Adrenal gland (tissue), 12 donors: Measurements from ENCODE around the gene DCDC2B. TPM values are rescaled to one million over a fixed set of nuclear protein-coding genes. Genes with fewer than 3 reads are reported as not detected.

Experiments used
- DNase-seq, 7 donors: peaks; one replicate each; pipeline ENCODE4 v3.0.0-alpha.2; 2019 to 2020
- H3K27ac ChIP-seq, 5 donors: fragments of 200-600 bp; sonication (generic) in 4 of 5; 1 replicate in 3 of 5; 2 replicates in 2 of 5; pipeline versions ENCODE4 v1.5.1 to v1.8.0; 2016 to 2020; ENCODE audit warnings: mild to moderate bottlenecking in 1 of 5
- H3K27me3 ChIP-seq: fragments of 200-600 bp; 2 replicates; pipeline ENCODE4 v1.8.0; 2021
- H3K36me3 ChIP-seq, 2 donors: fragments of 200-600 bp; replicated peaks in 1 of 2; 1 replicate in 1 of 2; 2 replicates in 1 of 2; pipeline versions ENCODE4 v1.5.1 to v1.8.0; 2018 to 2022
- H3K4me1 ChIP-seq, 2 donors: fragments of 200-600 bp; replicated peaks in 1 of 2; 1 replicate in 1 of 2; 2 replicates in 1 of 2; pipeline versions ENCODE4 v1.5.1 to v1.8.0; 2018 to 2021
- H3K4me3 ChIP-seq, 4 donors: fragments of 200-600 bp; sonication (generic) in 3 of 4; one replicate each; pipeline ENCODE4 v1.5.1; 2016 to 2018
- H3K9me3 ChIP-seq, 3 donors: fragments of 200-600 bp; sonication (generic) in 1 of 3; replicated peaks in 1 of 3; 1 replicate in 2 of 3; 2 replicates in 1 of 3; pipeline versions ENCODE4 v1.5.1 to v1.8.0; 2016 to 2021
- CTCF ChIP-seq, 6 experiments: fragments of 450-650 bp in 4 of 6; fragments of 200-600 bp in 2 of 6; sonication (generic) in 1 of 6; IDR thresholded peaks; 1 replicate in 5 of 6; 2 replicates in 1 of 6; pipeline versions ENCODE4 v1.5.1 to v1.8.0; 2016 to 2021; ENCODE audit warnings: antibody characterized with exemption in 6 of 6, mild to moderate bottlenecking in 2 of 6, moderate library complexity in 1 of 6
- POLR2A ChIP-seq, 2 donors: fragments of 450-650 bp; IDR thresholded peaks; one replicate each; pipeline ENCODE4 v1.6.1; 2017; ENCODE audit warnings: antibody characterized with exemption in 2 of 2, mild to moderate bottlenecking in 2 of 2, moderate library complexity in 1 of 2
- whole genome bisulfite sequencing, 4 donors: extraction: QIAGEN DNeasy Blood & Tissue Kit in 2 of 4; methylation state at CpG; one replicate each; pipeline versions ENCODE4 v1.1.5 to v1.1.7; 2013 to 2017; 5-methylcytosine and 5-hydroxymethylcytosine counted together
- intact Hi-C, 2 donors: fragments of 100-400 bp; cut with DNase I; formaldehyde crosslinking; loops; one replicate each; pipeline versions ENCODE4 v1.14.1 to v1.15.0; 2022 to 2023
- polyA plus RNA-seq, 3 donors: library from polyadenylated mRNA; stranded (reverse); fragments of 200-250 nt in 2 of 3; fragments of 350-450 nt in 1 of 3; fragmentation: Illumina TruSeq in 1 of 3; extraction: RNeasy Lipid Tissue Mini Kit (QIAGEN cat#74804) in 1 of 3; gene quantifications; one replicate each; pipeline ENCODE4 v1.2.3, GENCODE V29; 2013 to 2014
- total RNA-seq, 9 donors: library from RNA; depleted of rRNA in 4 of 9; stranded (reverse); fragments of >200 nt in 4 of 9; fragments of 120-200 nt in 1 of 9; fragmentation: NEBNext Ultra II Directional in 1 of 9; extraction: Animal tissue kit (Norgen Biotek cat#: 25700) in 1 of 9; gene quantifications; one replicate each; pipeline versions ENCODE4 v1.1.0 to v1.2.4, GENCODE V29; 2013 to 2023
- donor health status: healthy with polysubstance abuse.
- donor health status: Bipolar disorder and iron deficiency.
- donor health status: DM: yes; HTN: yes; CAD: no.
- donor health status: DM: no; HTN: no; CAD: no.
- donor health status: DM: no; HTN: no; CAD: no.
- donor health status: DM: yes; HTN: yes; CAD: no.

The DCDC2B gene
- total and polyA plus RNA-seq, 12 donors = not detected

- Histone ChIP-seq H3K4me1 (peaks cover 0 to 12% of the 10 kb centered on the region in 2 donors), H3K27me3 (no peaks in the 10 kb centered on the region), H3K27ac (no peak overlapping the region), H3K9me3 (no peaks in the 10 kb centered on the region), H3K36me3 (peaks cover 3 to 98% of the 10 kb centered on the region in 2 donors), H3K4me3 (no peak overlapping the region)
- TF ChIP-seq POLR2A (IDR thresholded peaks at IDR 0.05) (no peak), CTCF (IDR thresholded peaks at IDR 0.05) (no peak)
- no peak for DNase-seq
- intact Hi-C loops = no loop called here
- WGBS, 4 donors = 93 to 95% (median 95%) methylated on average over 3 to 9 of the region's 9 CpGs
Observed at GRCh38 chr1:32187850-32188249, 21.0 kb upstream of the DCDC2B start.

GRCh38 chr1:32192220-32192948, 16.5 kb upstream of the DCDC2B start:
- Histone ChIP-seq H3K27me3 (no peaks in the 10 kb centered on the region), H3K27ac (no peak overlapping the region), H3K36me3 (peaks cover 3 to 100% of the 10 kb centered on the region in 2 donors), H3K4me3 (no peak overlapping the region), H3K9me3 (no peaks in the 10 kb centered on the region), H3K4me1 (peaks cover 12 to 18% of the 10 kb centered on the region in 2 donors)
- WGBS, 4 donors = 84 to 98% (median 93%) methylated on average over 7 to 8 of the region's 8 CpGs
- TF ChIP-seq POLR2A (IDR thresholded peaks at IDR 0.05) (no peak), CTCF (IDR thresholded peaks at IDR 0.05) (no peak)
- intact Hi-C loops = no loop called here
- peak in 1 of 7 donors; percentile 16 for DNase-seq

GRCh38 chr1:32194984-32195383, 13.9 kb upstream of the DCDC2B start:
- WGBS, 4 donors = 90 to 100% (median 95%) methylated on average over 1 to 6 of the region's 6 CpGs
- Histone ChIP-seq H3K27me3 (no peaks in the 10 kb centered on the region), H3K4me1 (peaks cover 18 to 33% of the 10 kb centered on the region in 2 donors), H3K27ac (peak overlapping the region in 1 of 5 donors; percentile 49), H3K4me3 (no peak overlapping the region), H3K36me3 (peaks cover 0 to 84% of the 10 kb centered on the region in 2 donors), H3K9me3 (no peaks in the 10 kb centered on the region)
- TF ChIP-seq CTCF (IDR thresholded peaks at IDR 0.05) (no peak), POLR2A (IDR thresholded peaks at IDR 0.05) (no peak)
- intact Hi-C loops = no loop called here
- DNase-seq = no peak

- Histone ChIP-seq H3K4me3 (no peak overlapping the region), H3K4me1 (peaks cover 22 to 34% of the 10 kb centered on the region in 2 donors), H3K27me3 (no peaks in the 10 kb centered on the region), H3K9me3 (no peaks in the 10 kb centered on the region), H3K27ac (peak overlapping the region in 3 of 5 donors; percentile 36 to 69 (median 49)), H3K36me3 (peaks cover 0 to 79% of the 10 kb centered on the region in 2 donors)
- 83 to 97% (median 88%) methylated on average over 1 to 3 of the region's 3 CpGs for WGBS, 4 donors
- no peak for DNase-seq
- TF ChIP-seq POLR2A (IDR thresholded peaks at IDR 0.05) = no peak
- no peak for TF ChIP-seq CTCF (IDR thresholded peaks at IDR 0.05)
- intact Hi-C loops = no loop called here
Observed at GRCh38 chr1:32195531-32195930, 13.4 kb upstream of the DCDC2B start.
